GM23338 (cell line): ENCODE data around the gene ISLR2.

Experiments
- CREB1 ChIP-seq: fragments of 250-450 bp; sonication (Bioruptor Pico); IDR thresholded peaks from 2 replicates; pipeline ENCODE4 v1.5.0; 2020; ENCODE audit warnings: low read depth, mild to moderate bottlenecking, moderate library complexity
- EZH2 ChIP-seq: fragments of 200-600 bp; sonication (generic); IDR thresholded peaks from one replicate; pipeline ENCODE4 v1.8.0; 2017; ENCODE audit warnings: antibody characterized with exemption, mild to moderate bottlenecking, low read depth; ENCODE audit not compliant: unreplicated experiment
- EZH2phosphoT487 ChIP-seq: fragments of 200-600 bp; sonication (generic); IDR thresholded peaks from one replicate; pipeline ENCODE4 v1.8.1; 2018; ENCODE audit warnings: antibody characterized with exemption; ENCODE audit not compliant: unreplicated experiment
- POLR2AphosphoS5 ChIP-seq: IDR thresholded peaks from 2 replicates; pipeline ENCODE4 v1.6.1; 2016; ENCODE audit warnings: antibody characterized with exemption, low read depth
- REST ChIP-seq: IDR thresholded peaks from one replicate; pipeline ENCODE4 v1.6.1; 2018; ENCODE audit warnings: antibody characterized with exemption; ENCODE audit not compliant: unreplicated experiment
- STAT1 ChIP-seq: IDR thresholded peaks from one replicate; pipeline ENCODE4 v1.6.1; 2016; ENCODE audit warnings: antibody characterized with exemption; ENCODE audit not compliant: unreplicated experiment
- ZNF331 ChIP-seq: fragments of 250-450 bp; sonication (Bioruptor Pico); IDR thresholded peaks from 2 replicates; pipeline ENCODE4 v1.5.0; 2020; ENCODE audit warnings: low read depth, mild to moderate bottlenecking, moderate library complexity
- TF ChIP-seq, protein P1 (sequence below), 2 experiments: fragments of 200-600 bp in 1 of 2; sonication (generic) in 1 of 2; conservative IDR thresholded peaks; 2 replicates each; pipeline versions ENCODE4 v1.5.1 to v1.6.1; 2016 to 2017; ENCODE audit warnings: antibody characterized with exemption in 2 of 2, low read depth in 2 of 2, mild to moderate bottlenecking in 2 of 2, moderate library complexity in 1 of 2

GRCh38 chr15:74123131-74123429, 7.3 kb upstream of the ISLR2 start:
- TF ChIP-seq, protein P1, sequence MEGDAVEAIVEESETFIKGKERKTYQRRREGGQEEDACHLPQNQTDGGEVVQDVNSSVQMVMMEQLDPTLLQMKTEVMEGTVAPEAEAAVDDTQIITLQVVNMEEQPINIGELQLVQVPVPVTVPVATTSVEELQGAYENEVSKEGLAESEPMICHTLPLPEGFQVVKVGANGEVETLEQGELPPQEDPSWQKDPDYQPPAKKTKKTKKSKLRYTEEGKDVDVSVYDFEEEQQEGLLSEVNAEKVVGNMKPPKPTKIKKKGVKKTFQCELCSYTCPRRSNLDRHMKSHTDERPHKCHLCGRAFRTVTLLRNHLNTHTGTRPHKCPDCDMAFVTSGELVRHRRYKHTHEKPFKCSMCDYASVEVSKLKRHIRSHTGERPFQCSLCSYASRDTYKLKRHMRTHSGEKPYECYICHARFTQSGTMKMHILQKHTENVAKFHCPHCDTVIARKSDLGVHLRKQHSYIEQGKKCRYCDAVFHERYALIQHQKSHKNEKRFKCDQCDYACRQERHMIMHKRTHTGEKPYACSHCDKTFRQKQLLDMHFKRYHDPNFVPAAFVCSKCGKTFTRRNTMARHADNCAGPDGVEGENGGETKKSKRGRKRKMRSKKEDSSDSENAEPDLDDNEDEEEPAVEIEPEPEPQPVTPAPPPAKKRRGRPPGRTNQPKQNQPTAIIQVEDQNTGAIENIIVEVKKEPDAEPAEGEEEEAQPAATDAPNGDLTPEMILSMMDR (conservative IDR thresholded peaks at IDR 0.05; ENCODE audit: low read depth in 2 of 2), result peak in 1 of 2 experiments; percentile 47; a peak in 2 of 4 replicates
- TF ChIP-seq EZH2phosphoT487 (no peak), EZH2 (no peak), REST (no peak), POLR2AphosphoS5 (no peak), CREB1 (CRISPR knock-in tag) (peak; percentile 34; the same call in 1 of the 2 replicates), ZNF331 (CRISPR knock-in tag) (no peak), STAT1 (no peak)
